Body of pancreas (tissue), 4 donors: Measurements from ENCODE around the gene DNAJB1.

Experiments used
- CTCF ChIP-seq, 7 experiments: fragments of 450-650 bp in 4 of 7; fragments of 200-600 bp in 3 of 7; sonication (generic) in 3 of 7; IDR thresholded peaks; one replicate each; pipeline ENCODE4 v1.5.1; 2016 to 2019; ENCODE audit warnings: antibody characterized with exemption in 7 of 7
- POLR2A ChIP-seq, 3 donors: fragments of 450-650 bp; IDR thresholded peaks; one replicate each; pipeline ENCODE4 v1.6.1; 2016; ENCODE audit warnings: antibody characterized with exemption in 3 of 3, mild to moderate bottlenecking in 2 of 3

DNA sequence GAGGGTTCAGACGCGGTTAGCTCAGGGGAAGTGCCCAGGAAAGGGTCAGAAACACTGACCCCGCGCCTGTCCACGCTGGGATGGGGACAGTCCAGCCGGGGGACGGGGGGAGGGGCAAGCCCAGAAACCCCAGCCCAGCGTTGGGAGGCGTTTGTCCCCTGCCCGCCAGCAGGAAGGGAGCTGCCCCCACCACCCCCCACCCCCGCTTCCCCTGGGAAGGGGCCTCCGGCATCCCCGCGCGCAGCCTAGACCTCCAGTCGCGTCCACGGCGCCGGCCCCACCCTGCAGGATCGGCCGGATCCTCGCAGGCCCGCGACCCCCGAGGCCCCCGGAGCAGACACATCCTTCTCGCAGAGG is 22.5 kb downstream of the DNAJB1 start:
- TF ChIP-seq POLR2A (IDR thresholded peaks at IDR 0.05) (no peak), CTCF (IDR thresholded peaks at IDR 0.05) (no peak)
